ENCODE measurements around the gene TTC38. TPM values are rescaled to one million over a fixed set of nuclear protein-coding genes. Genes with fewer than 3 reads are reported as not detected.

The TTC38 gene
- total and polyA plus RNA-seq, 4 experiments from 2014 or later: 3.9 to 8.2 (median 5.3) TPM

- H3K27ac Mint-ChIP-seq: peak overlapping the region in 2 of 7 donors; percentile 18 to 59
- no peak for DNase-seq
- Histone ChIP-seq H3K4me3 (ENCODE audit: low read length in 2 of 2) (no peak overlapping the region), H3K4me1 (ENCODE audit: insufficient read depth, low read length) (peaks cover 16% of the 10 kb centered on the region), H3K36me3 (ENCODE audit: insufficient read depth, low read length) (no peaks in the 10 kb centered on the region), H3K9me3 (ENCODE audit: control insufficient read depth in 1 of 2, low read length in 2 of 2) (no peaks in the 10 kb centered on the region), H3K27ac (ENCODE audit: low read depth, low read length) (no peak overlapping the region), H3K27me3 (ENCODE audit: insufficient read depth, low read length) (no peaks in the 10 kb centered on the region)
- peaks cover 6 to 12% of the 10 kb centered on the region in 2 donors for H3K36me3 Mint-ChIP-seq
- intact Hi-C loops (cut with micrococcal nuclease): no loop called here
- ChIA-PET POLR2A (ENCODE audit: partially characterized antibody) (interaction anchor here (2.5 kb wide), 1 partner anchor 10 kb away, joined by 9 read pairs; the partner anchor contains the start of gene GTSE1), CTCF (ENCODE audit: partially characterized antibody) (interaction anchor here (2.0 kb wide), 1 partner anchor 164 kb away, joined by 6 read pairs; no protein-coding TSS in a partner anchor)
- peaks cover 0 to 2% (median 0%) of the 10 kb centered on the region in 8 donors for H3K9me3 Mint-ChIP-seq
- peaks cover 6 to 17% (median 11%) of the 10 kb centered on the region in 4 donors for H3K4me1 Mint-ChIP-seq
- no peaks in the 10 kb centered on the region for H3K27me3 Mint-ChIP-seq
- H3K4me3 Mint-ChIP-seq: no peak overlapping the region
These were observed 18.2 kb downstream of the TTC38 start for GRCh38 chr22:46286006-46286405.

GRCh38 chr22:46286941-46287872 is 19.4 kb downstream of the TTC38 start:
- no peak overlapping the region for H3K4me3 ChIP-seq (ENCODE audit: low read length in 2 of 2)
- intact Hi-C loops (cut with micrococcal nuclease): no loop called here
- H3K9me3 ChIP-seq (ENCODE audit: control insufficient read depth in 1 of 2, low read length in 2 of 2): no peaks in the 10 kb centered on the region
- Mint-ChIP-seq H3K27me3 (no peaks in the 10 kb centered on the region), H3K4me3 (peak overlapping the region in 3 of 8 donors; percentile 26 to 31 (median 30)), H3K4me1 (peaks cover 6 to 17% (median 11%) of the 10 kb centered on the region in 4 donors), H3K36me3 (peaks cover 5 to 12% of the 10 kb centered on the region in 2 donors), H3K9me3 (peaks cover 0 to 2% (median 0%) of the 10 kb centered on the region in 8 donors), H3K27ac (peak overlapping the region in 3 of 7 donors; percentile 70 to 90 (median 83))
- H3K4me1 ChIP-seq (ENCODE audit: insufficient read depth, low read length): peaks cover 16% of the 10 kb centered on the region
- DNase-seq: no peak
- H3K27me3 ChIP-seq (ENCODE audit: insufficient read depth, low read length): no peaks in the 10 kb centered on the region
- POLR2A ChIA-PET (ENCODE audit: partially characterized antibody): interaction anchor here (2.5 kb wide), 1 partner anchor 9 kb away, joined by 9 read pairs; the partner anchor contains the start of gene GTSE1
- H3K36me3 ChIP-seq (ENCODE audit: insufficient read depth, low read length): no peaks in the 10 kb centered on the region
- CTCF ChIA-PET (ENCODE audit: partially characterized antibody): interaction anchor here (2.0 kb wide), 1 partner anchor 165 kb away, joined by 6 read pairs; no protein-coding TSS in a partner anchor
- no peak overlapping the region for H3K27ac ChIP-seq (ENCODE audit: low read depth, low read length)

DNA sequence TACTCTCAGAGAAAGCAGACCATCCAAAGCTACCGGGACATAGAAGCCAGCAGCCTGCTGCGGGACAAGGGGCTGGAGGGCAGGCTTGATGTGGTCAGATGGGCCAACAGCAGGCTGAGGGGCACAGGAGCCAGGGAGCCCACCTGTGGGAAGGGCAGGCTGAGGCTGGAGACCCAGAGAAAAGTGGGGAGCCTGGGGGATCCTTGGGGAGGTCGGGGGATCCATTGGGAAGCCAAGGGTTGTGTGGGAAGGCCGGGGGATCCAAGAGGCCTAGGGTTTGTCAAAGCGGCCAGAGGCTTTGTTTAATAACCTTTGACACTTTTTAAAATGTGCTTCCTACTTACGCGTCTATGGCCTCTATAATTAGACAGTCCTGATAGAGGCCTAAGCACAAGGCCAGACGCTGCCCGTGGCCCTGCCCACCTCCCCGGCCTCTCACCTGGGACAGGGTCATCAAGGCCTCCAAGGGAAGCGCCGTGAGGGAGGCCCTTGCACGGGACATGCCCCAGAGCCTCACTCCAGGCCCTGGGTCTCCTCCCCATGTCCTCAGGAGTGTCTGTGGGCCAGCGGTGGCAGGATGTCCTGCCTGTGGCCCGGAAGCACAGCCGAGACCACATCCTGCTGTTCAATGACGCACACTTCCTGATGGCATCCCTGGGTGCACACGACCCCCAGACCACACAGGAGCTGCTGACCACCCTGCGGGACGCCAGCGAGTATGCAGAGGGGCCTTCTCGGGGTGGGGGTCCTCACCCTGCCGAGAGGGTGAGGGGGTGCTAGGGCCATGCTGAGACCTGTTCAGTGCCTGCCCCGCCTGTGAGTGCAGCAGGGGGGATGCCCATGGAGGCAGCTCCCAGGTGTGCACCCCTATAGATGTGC is 20.3 kb downstream of the TTC38 start:
- Mint-ChIP-seq H3K27me3 (no peaks in the 10 kb centered on the region), H3K9me3 (peaks cover 0 to 2% (median 0%) of the 10 kb centered on the region in 8 donors), H3K27ac (peak overlapping the region in 4 of 7 donors; percentile 48 to 90 (median 76)), H3K36me3 (peaks cover 9 to 14% of the 10 kb centered on the region in 2 donors), H3K4me1 (peaks cover 6 to 17% (median 11%) of the 10 kb centered on the region in 4 donors), H3K4me3 (peak overlapping the region in 4 of 8 donors; percentile 26 to 44 (median 30))
- no peak overlapping the region for H3K4me3 ChIP-seq (ENCODE audit: low read length in 2 of 2)
- no peaks in the 10 kb centered on the region for H3K36me3 ChIP-seq (ENCODE audit: insufficient read depth, low read length)
- peaks cover 16% of the 10 kb centered on the region for H3K4me1 ChIP-seq (ENCODE audit: insufficient read depth, low read length)
- no peak overlapping the region for H3K27ac ChIP-seq (ENCODE audit: low read depth, low read length)
- POLR2A ChIA-PET (ENCODE audit: partially characterized antibody): interaction anchor here (0.6 to 2.5 kb wide), 2 partner anchors 8 to 37 kb away, joined by 3 to 9 read pairs; partner anchors contain the start of gene GTSE1
- no peak for DNase-seq
- CTCF ChIA-PET (ENCODE audit: partially characterized antibody): interaction anchor here (2.0 kb wide), 1 partner anchor 166 kb away, joined by 6 read pairs; no protein-coding TSS in a partner anchor
- H3K9me3 ChIP-seq (ENCODE audit: control insufficient read depth in 1 of 2, low read length in 2 of 2): no peaks in the 10 kb centered on the region
- H3K27me3 ChIP-seq (ENCODE audit: insufficient read depth, low read length): no peaks in the 10 kb centered on the region
- intact Hi-C loops (cut with micrococcal nuclease): no loop called here

- H3K27me3 ChIP-seq (ENCODE audit: insufficient read depth, low read length): no peaks in the 10 kb centered on the region
- H3K4me3 Mint-ChIP-seq: no peak overlapping the region
- H3K27ac ChIP-seq (ENCODE audit: low read depth, low read length): no peak overlapping the region
- H3K4me1 Mint-ChIP-seq: peaks cover 6 to 17% (median 11%) of the 10 kb centered on the region in 4 donors
- H3K4me1 ChIP-seq (ENCODE audit: insufficient read depth, low read length): peaks cover 16% of the 10 kb centered on the region
- H3K9me3 ChIP-seq (ENCODE audit: control insufficient read depth in 1 of 2, low read length in 2 of 2): no peaks in the 10 kb centered on the region
- no peak overlapping the region for H3K4me3 ChIP-seq (ENCODE audit: low read length in 2 of 2)
- ChIA-PET POLR2A (ENCODE audit: partially characterized antibody) (interaction anchor here (1.6 kb wide), 1 partner anchor 39 kb away, joined by 4 read pairs; the partner anchor contains the start of gene CDPF1), CTCF (ENCODE audit: partially characterized antibody) (no interaction called here)
- intact Hi-C loops (cut with micrococcal nuclease): no loop called here
- H3K9me3 Mint-ChIP-seq: peaks cover 0 to 2% (median 0%) of the 10 kb centered on the region in 8 donors
- H3K27ac Mint-ChIP-seq: no peak overlapping the region
- H3K27me3 Mint-ChIP-seq: no peaks in the 10 kb centered on the region
- no peaks in the 10 kb centered on the region for H3K36me3 ChIP-seq (ENCODE audit: insufficient read depth, low read length)
- DNase-seq: no peak
- H3K36me3 Mint-ChIP-seq: peaks cover 9 to 12% of the 10 kb centered on the region in 2 donors
These were observed 21.0 kb downstream of the TTC38 start for GRCh38 chr22:46288846-46289243.

DNA sequence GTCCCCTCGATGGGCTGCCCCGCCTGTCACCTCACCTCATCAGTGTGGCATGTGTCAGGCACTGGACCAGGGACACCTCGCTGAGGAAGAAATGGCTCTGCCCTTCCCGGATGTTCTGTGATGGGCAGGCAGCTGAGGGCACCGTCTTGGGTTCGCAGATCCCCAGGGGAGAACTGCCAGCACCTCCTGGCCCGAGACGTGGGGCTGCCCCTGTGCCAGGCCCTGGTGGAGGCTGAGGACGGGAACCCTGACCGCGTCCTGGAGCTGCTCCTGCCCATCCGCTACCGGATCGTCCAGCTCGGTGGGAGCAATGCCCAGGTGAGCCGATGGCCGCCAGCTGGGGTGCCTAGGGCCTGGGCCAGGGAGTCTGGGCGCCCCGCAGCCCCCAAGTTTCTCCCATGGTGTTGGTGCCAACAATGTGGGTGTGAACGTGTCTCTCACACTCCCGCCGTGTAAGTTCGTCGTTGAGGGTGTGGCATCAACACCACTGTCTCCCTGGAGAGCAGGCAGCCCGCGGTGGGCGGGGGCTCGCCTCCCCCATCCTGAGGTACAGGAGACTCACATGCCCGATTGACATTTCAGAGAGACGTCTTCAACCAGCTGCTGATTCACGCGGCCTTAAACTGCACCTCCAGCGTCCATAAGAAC is 21.6 kb downstream of the TTC38 start:
- POLR2A ChIA-PET (ENCODE audit: partially characterized antibody): interaction anchor here (1.6 kb wide), 1 partner anchor 39 kb away, joined by 4 read pairs; the partner anchor contains the start of gene CDPF1

DNA sequence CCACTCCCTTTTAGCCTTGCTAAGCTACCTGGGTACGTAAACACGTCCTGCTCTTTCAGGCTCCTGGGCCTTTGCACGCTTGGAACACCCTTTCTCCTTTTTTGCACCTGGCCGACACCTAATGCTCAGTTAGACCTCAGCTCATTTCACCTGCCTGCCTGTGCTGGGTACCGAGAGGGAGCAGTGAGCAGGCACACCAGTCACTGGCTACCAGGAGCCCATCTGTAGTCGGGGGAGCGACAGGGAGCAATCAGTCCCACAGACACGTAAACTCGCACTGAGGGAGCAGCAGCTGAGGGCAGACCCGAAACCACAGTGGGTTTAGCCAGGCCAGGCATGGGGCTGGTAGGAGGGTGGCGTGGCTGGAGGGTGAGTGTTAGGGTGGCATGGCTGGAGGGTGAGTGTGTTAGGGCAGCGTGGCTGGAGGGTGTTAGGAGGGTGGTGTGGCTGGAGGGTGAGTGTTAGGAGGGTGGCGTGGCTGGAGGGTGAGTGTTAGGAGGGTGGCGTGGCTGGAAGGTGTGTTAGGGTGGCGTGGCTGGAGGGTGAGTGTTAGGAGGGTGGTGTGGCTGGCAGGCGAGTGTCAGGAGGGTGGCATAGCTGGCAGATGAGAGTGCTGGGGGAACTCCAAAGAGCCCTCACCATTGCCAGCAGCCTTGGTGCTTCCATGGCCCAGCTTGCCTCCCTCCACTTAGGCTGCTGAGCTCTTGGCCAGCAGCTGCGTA is 22.5 kb downstream of the TTC38 start:
- peak overlapping the region in 3 of 7 donors; percentile 35 to 64 (median 48) for H3K27ac Mint-ChIP-seq
- intact Hi-C loops (cut with micrococcal nuclease): no loop called here
- peak overlapping the region in 1 of 8 donors; percentile 39 for H3K4me3 Mint-ChIP-seq
- ChIA-PET CTCF (ENCODE audit: partially characterized antibody) (interaction anchor here (0.6 kb wide), 1 partner anchor 137 kb away, joined by 3 read pairs; no protein-coding TSS in a partner anchor), POLR2A (ENCODE audit: partially characterized antibody) (interaction anchor here (1.6 kb wide), 1 partner anchor 40 kb away, joined by 4 read pairs; the partner anchor contains the start of gene CDPF1)
- H3K36me3 ChIP-seq (ENCODE audit: insufficient read depth, low read length): no peaks in the 10 kb centered on the region
- DNase-seq: no peak
- H3K4me1 Mint-ChIP-seq: peaks cover 7 to 23% (median 14%) of the 10 kb centered on the region in 4 donors
- peaks cover 6 to 10% of the 10 kb centered on the region in 2 donors for H3K36me3 Mint-ChIP-seq
- no peak overlapping the region for H3K4me3 ChIP-seq (ENCODE audit: low read length in 2 of 2)
- H3K4me1 ChIP-seq (ENCODE audit: insufficient read depth, low read length): peaks cover 16% of the 10 kb centered on the region
- H3K27me3 Mint-ChIP-seq: no peaks in the 10 kb centered on the region
- no peaks in the 10 kb centered on the region for H3K9me3 ChIP-seq (ENCODE audit: control insufficient read depth in 1 of 2, low read length in 2 of 2)
- H3K9me3 Mint-ChIP-seq: peaks cover 0 to 2% (median 0%) of the 10 kb centered on the region in 8 donors
- no peak overlapping the region for H3K27ac ChIP-seq (ENCODE audit: low read depth, low read length)
- H3K27me3 ChIP-seq (ENCODE audit: insufficient read depth, low read length): no peaks in the 10 kb centered on the region

More for the DNA sequence above, 21.6 kb downstream of the TTC38 start:
- peaks cover 7 to 8% of the 10 kb centered on the region in 2 donors for H3K36me3 Mint-ChIP-seq
- intact Hi-C loops (cut with micrococcal nuclease): no loop called here
- peak overlapping the region in 1 of 8 donors; percentile 17 for H3K4me3 Mint-ChIP-seq
- no peak overlapping the region for H3K27ac ChIP-seq (ENCODE audit: low read depth, low read length)
- no peaks in the 10 kb centered on the region for H3K27me3 Mint-ChIP-seq
- peaks cover 6 to 17% (median 11%) of the 10 kb centered on the region in 4 donors for H3K4me1 Mint-ChIP-seq
- no peaks in the 10 kb centered on the region for H3K27me3 ChIP-seq (ENCODE audit: insufficient read depth, low read length)
- H3K36me3 ChIP-seq (ENCODE audit: insufficient read depth, low read length): no peaks in the 10 kb centered on the region
- H3K9me3 ChIP-seq (ENCODE audit: control insufficient read depth in 1 of 2, low read length in 2 of 2): no peaks in the 10 kb centered on the region
- H3K27ac Mint-ChIP-seq: no peak overlapping the region
- H3K4me1 ChIP-seq (ENCODE audit: insufficient read depth, low read length): peaks cover 16% of the 10 kb centered on the region
- CTCF ChIA-PET (ENCODE audit: partially characterized antibody): no interaction called here
- H3K4me3 ChIP-seq (ENCODE audit: low read length in 2 of 2): no peak overlapping the region
- no peak for DNase-seq
- H3K9me3 Mint-ChIP-seq: peaks cover 0 to 2% (median 0%) of the 10 kb centered on the region in 8 donors

Data from CD4-positive, alpha-beta memory T cell (primary cell).